Neural progenitor cell (in vitro differentiated cells): Measurements from ENCODE around the gene OR2M2. TPM values are rescaled to one million over a fixed set of nuclear protein-coding genes. Genes with fewer than 3 reads are reported as not detected.

Experiments used
- DNase-seq: peaks from one replicate; pipeline ENCODE4 v3.0.0-alpha.2; 2016; ENCODE audit warnings: low spot score
- H2AFZ ChIP-seq: fragments of 200-600 bp; sonication (generic); replicated peaks from 2 replicates; pipeline ENCODE4 v1.6.1; 2016; ENCODE audit warnings: antibody characterized with exemption
- H3F3A ChIP-seq: fragments of 200-600 bp; sonication (generic); 2 replicates; pipeline ENCODE4 v1.6.1; 2016; ENCODE audit warnings: antibody characterized with exemption, low read depth
- H3K27ac ChIP-seq: fragments of 200-600 bp; sonication (generic); 2 replicates; pipeline ENCODE4 v1.5.1; 2016; ENCODE audit warnings: mild to moderate bottlenecking
- H3K27me3 ChIP-seq: fragments of 200-600 bp; sonication (generic); 2 replicates; pipeline ENCODE4 v1.6.1; 2016; ENCODE audit warnings: mild to moderate bottlenecking, moderate library complexity
- H3K36me3 ChIP-seq: fragments of 200-600 bp; sonication (generic); 2 replicates; pipeline ENCODE4 v1.5.1; 2016
- H3K4me1 ChIP-seq: fragments of 200-600 bp; sonication (generic); 2 replicates; pipeline ENCODE4 v1.6.1; 2016; ENCODE audit warnings: mixed run types
- H3K4me2 ChIP-seq: fragments of 200-600 bp; sonication (generic); 2 replicates; pipeline ENCODE4 v1.6.1; 2016
- H3K4me3 ChIP-seq: fragments of 200-600 bp; sonication (generic); 2 replicates; pipeline ENCODE4 v1.5.1; 2016
- H3K79me2 ChIP-seq: fragments of 200-600 bp; sonication (generic); 2 replicates; pipeline ENCODE4 v1.6.1; 2016; ENCODE audit warnings: low read depth
- H3K9ac ChIP-seq: fragments of 200-600 bp; sonication (generic); 2 replicates; pipeline ENCODE4 v1.6.1; 2016
- H3K9me3 ChIP-seq: fragments of 200-600 bp; sonication (generic); 2 replicates; pipeline ENCODE4 v1.5.1; 2016; ENCODE audit warnings: low read depth
- H4K20me1 ChIP-seq: fragments of 200-600 bp; sonication (generic); 2 replicates; pipeline ENCODE4 v1.6.1; 2016; ENCODE audit warnings: low read depth
- H3K27ac Mint-ChIP-seq: 3 replicates; pipeline ENCODE4 v1.8.0; 2021; ENCODE audit warnings: mixed read lengths
- H3K27me3 Mint-ChIP-seq: 2 replicates; pipeline ENCODE4 v1.8.0; 2022; ENCODE audit warnings: low read depth, mild to moderate bottlenecking, inconsistent platforms, moderate library complexity, mixed read lengths; ENCODE audit not compliant: insufficient read depth
- H3K36me3 Mint-ChIP-seq: 3 replicates; pipeline ENCODE4 v1.8.0; 2021; ENCODE audit warnings: mixed read lengths
- H3K4me1 Mint-ChIP-seq: 3 replicates; pipeline ENCODE4 v1.8.0; 2021; ENCODE audit warnings: mixed read lengths
- H3K4me3 Mint-ChIP-seq: 3 replicates; pipeline ENCODE4 v1.8.0; 2021; ENCODE audit warnings: mild to moderate bottlenecking, moderate library complexity, mixed read lengths
- H3K9me3 Mint-ChIP-seq: 3 replicates; pipeline ENCODE4 v1.8.0; 2020; ENCODE audit warnings: mixed read lengths
- CTCF ChIP-seq: fragments of 200-600 bp; sonication (generic); IDR thresholded peaks from 2 replicates; pipeline ENCODE4 v1.5.1; 2017; ENCODE audit warnings: antibody characterized with exemption, mild to moderate bottlenecking
- EZH2 ChIP-seq: fragments of 200-600 bp; sonication (generic); IDR thresholded peaks from 2 replicates; pipeline ENCODE4 v1.6.1; 2017; ENCODE audit warnings: antibody characterized with exemption, mild to moderate bottlenecking, moderate library complexity
- EZH2phosphoT487 ChIP-seq: fragments of 200-600 bp; sonication (generic); IDR thresholded peaks from 2 replicates; pipeline ENCODE4 v1.6.1; 2017; ENCODE audit warnings: antibody characterized with exemption
- total RNA-seq: library from RNA; depleted of rRNA; stranded (reverse); fragments of >200 nt; gene quantifications from 2 replicates; pipeline ENCODE4 v1.2.3, GENCODE V29; 2015; ENCODE audit warnings: low replicate concordance

OR2M2 gene
- total RNA-seq, 1 donor from 2014 or later, result not detected

DNA sequence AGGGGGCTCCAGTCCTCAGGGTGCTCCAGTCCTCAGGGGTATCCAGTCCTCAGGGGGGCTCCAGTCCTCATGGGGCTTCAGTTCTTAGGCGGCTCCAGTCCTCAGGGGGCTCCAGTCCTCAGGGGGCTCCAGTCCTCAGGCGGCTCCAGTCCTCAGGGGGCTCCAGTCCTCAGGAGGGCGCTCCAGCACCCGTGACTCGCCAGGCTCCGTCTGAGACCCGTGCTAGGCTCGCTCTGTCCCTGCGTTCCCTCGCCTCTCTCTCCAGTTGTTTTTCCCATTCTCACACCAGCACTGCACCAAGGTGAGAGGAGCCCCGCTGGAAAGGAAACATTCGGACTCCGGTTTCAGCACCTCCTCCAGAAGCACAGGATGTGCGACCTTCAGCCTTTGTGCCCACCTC, 9.4 kb upstream of the OR2M2 start:
- H3K4me1 ChIP-seq, result no peaks in the 10 kb centered on the region
- no peak overlapping the region for H3K9ac ChIP-seq
- no peaks in the 10 kb centered on the region for H3K4me1 Mint-ChIP-seq
- H3K9me3 Mint-ChIP-seq, result peaks cover 23% of the 10 kb centered on the region
- no peaks in the 10 kb centered on the region for H3K79me2 ChIP-seq
- no peak for DNase-seq
- TF ChIP-seq EZH2phosphoT487 (no peak), CTCF (no peak), EZH2 (no peak)
- H2AFZ ChIP-seq, result no peak overlapping the region
- no peaks in the 10 kb centered on the region for H3F3A ChIP-seq
- no peaks in the 10 kb centered on the region for H3K27me3 Mint-ChIP-seq
- no peaks in the 10 kb centered on the region for H4K20me1 ChIP-seq
- no peak overlapping the region for H3K4me3 ChIP-seq
- no peaks in the 10 kb centered on the region for H3K36me3 Mint-ChIP-seq
- no peak overlapping the region for H3K27ac Mint-ChIP-seq
- peaks cover 21% of the 10 kb centered on the region for H3K9me3 ChIP-seq
- H3K4me2 ChIP-seq, result no peak overlapping the region
- no peak overlapping the region for H3K4me3 Mint-ChIP-seq
- H3K27me3 ChIP-seq, result no peaks in the 10 kb centered on the region
- H3K27ac ChIP-seq, result no peak overlapping the region
- H3K36me3 ChIP-seq, result no peaks in the 10 kb centered on the region

DNA sequence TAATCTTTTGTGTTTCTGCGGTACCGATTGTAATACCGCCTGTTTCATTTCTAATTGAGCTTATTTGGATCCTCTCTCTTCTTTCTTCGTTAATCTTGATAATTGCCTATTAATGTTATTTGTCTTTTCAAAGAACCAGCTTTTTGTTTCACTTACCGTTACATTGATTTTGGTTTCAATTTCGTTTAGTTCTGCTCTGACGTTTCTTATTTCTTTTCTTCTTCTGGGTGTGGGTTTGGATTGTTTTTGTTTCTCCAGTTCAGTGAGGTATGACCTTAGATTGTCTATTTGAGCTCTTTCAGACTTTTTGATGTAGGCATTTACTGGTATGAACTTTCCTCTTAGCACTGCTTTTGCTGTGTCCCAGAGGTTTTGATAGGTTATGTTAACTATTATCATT, 9.4 kb downstream of the OR2M2 start:
- peaks cover 52% of the 10 kb centered on the region for H3K9me3 Mint-ChIP-seq
- no peak for DNase-seq
- no peak for TF ChIP-seq EZH2phosphoT487
- Histone ChIP-seq H3K9ac (no peak overlapping the region), H3K4me2 (no peak overlapping the region), H3K36me3 (no peaks in the 10 kb centered on the region), H3K27me3 (no peaks in the 10 kb centered on the region), H3K4me3 (no peak overlapping the region), H4K20me1 (no peaks in the 10 kb centered on the region), H3K4me1 (no peaks in the 10 kb centered on the region), H3K27ac (no peak overlapping the region), H3F3A (no peaks in the 10 kb centered on the region), H3K79me2 (no peaks in the 10 kb centered on the region), H2AFZ (no peak overlapping the region), H3K9me3 (peaks cover 31% of the 10 kb centered on the region)
- H3K4me1 Mint-ChIP-seq, result no peaks in the 10 kb centered on the region
- H3K27ac Mint-ChIP-seq, result no peak overlapping the region
- no peak overlapping the region for H3K4me3 Mint-ChIP-seq
- no peaks in the 10 kb centered on the region for H3K36me3 Mint-ChIP-seq
- H3K27me3 Mint-ChIP-seq, result no peaks in the 10 kb centered on the region

DNA sequence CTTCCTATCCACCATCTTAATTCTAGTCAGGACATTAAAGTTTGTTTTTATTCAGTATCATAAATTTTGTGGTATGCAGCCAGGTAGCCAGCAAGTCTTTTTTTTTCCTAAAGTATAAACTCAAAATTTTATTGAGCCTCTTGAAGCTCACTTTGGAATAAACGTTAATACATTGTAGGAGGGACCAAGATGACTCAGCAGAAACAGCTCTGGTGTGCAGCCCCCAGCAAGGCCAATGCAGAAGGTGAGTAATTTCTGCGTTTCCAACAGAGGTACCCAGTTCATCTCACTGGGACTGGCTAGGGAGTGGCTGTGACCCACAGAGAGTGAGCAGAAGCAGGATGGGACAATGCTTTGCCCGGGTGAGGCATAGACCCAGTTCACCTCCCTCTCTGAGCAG, 12.7 kb downstream of the OR2M2 start:
- no peaks in the 10 kb centered on the region for H4K20me1 ChIP-seq
- peaks cover 59% of the 10 kb centered on the region for H3K9me3 Mint-ChIP-seq
- TF ChIP-seq EZH2 (no peak), EZH2phosphoT487 (no peak), CTCF (no peak)
- H3K27me3 Mint-ChIP-seq, result no peaks in the 10 kb centered on the region
- no peak overlapping the region for H3K4me3 Mint-ChIP-seq
- H3K36me3 Mint-ChIP-seq, result no peaks in the 10 kb centered on the region
- H2AFZ ChIP-seq, result no peak overlapping the region
- no peak overlapping the region for H3K9ac ChIP-seq
- no peaks in the 10 kb centered on the region for H3K36me3 ChIP-seq
- H3K27ac Mint-ChIP-seq, result no peak overlapping the region
- H3K27ac ChIP-seq, result no peak overlapping the region
- H3F3A ChIP-seq, result no peaks in the 10 kb centered on the region
- H3K4me1 ChIP-seq, result no peaks in the 10 kb centered on the region
- no peaks in the 10 kb centered on the region for H3K27me3 ChIP-seq
- H3K4me2 ChIP-seq, result no peak overlapping the region
- peaks cover 27% of the 10 kb centered on the region for H3K9me3 ChIP-seq
- no peaks in the 10 kb centered on the region for H3K79me2 ChIP-seq
- no peak overlapping the region for H3K4me3 ChIP-seq
- H3K4me1 Mint-ChIP-seq, result no peaks in the 10 kb centered on the region
- DNase-seq, result no peak

DNA sequence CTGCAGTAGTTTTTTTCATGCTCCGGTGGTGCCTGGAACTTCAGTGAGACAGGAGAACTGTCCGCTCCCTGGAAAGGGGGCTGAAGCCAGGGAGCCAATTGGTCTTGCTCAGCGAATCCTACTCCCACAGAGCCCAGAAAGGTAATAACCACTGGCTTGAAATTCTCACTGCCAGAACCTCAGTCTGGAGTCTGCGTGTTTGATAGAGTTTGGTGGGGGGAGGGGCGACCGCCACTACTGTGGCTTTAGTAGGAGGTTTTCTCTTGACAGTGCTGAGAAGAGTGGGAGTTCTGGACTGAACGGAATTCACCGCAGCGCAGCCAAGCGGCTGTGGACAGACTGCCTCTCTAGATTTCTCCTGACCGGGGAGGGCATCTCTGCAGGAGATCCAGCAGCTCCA, 14.4 kb downstream of the OR2M2 start:
- H3K36me3 Mint-ChIP-seq, result no peaks in the 10 kb centered on the region
- DNase-seq, result no peak
- H3K9me3 ChIP-seq, result peaks cover 22% of the 10 kb centered on the region
- no peaks in the 10 kb centered on the region for H3K4me1 ChIP-seq
- no peak overlapping the region for H3K27ac ChIP-seq
- no peak for TF ChIP-seq EZH2phosphoT487
- TF ChIP-seq CTCF, result no peak
- TF ChIP-seq EZH2, result no peak
- H3K9ac ChIP-seq, result no peak overlapping the region
- no peak overlapping the region for H3K4me2 ChIP-seq
- no peak overlapping the region for H2AFZ ChIP-seq
- no peaks in the 10 kb centered on the region for H3F3A ChIP-seq
- H3K4me1 Mint-ChIP-seq, result no peaks in the 10 kb centered on the region
- H3K9me3 Mint-ChIP-seq, result peaks cover 51% of the 10 kb centered on the region
- no peaks in the 10 kb centered on the region for H4K20me1 ChIP-seq
- H3K79me2 ChIP-seq, result no peaks in the 10 kb centered on the region
- H3K36me3 ChIP-seq, result no peaks in the 10 kb centered on the region
- no peak overlapping the region for H3K4me3 Mint-ChIP-seq
- no peak overlapping the region for H3K4me3 ChIP-seq
- no peaks in the 10 kb centered on the region for H3K27me3 ChIP-seq
- H3K27ac Mint-ChIP-seq, result no peak overlapping the region
- peaks cover under 1% of the 10 kb centered on the region for H3K27me3 Mint-ChIP-seq
